HG03103 (cell line): ENCODE results near the gene KLC4.

Source experiments
- ATAC-seq: cut with Tn5 transposase; IDR thresholded peaks from one replicate; pipeline ENCODE4 v1.9.1; 2021; ENCODE audit warnings: low read depth; ENCODE audit not compliant: unreplicated experiment

KLC4 gene

GRCh38 chr6:43059168-43060033 lies at the start of gene KLC4, which contains the start of gene MRPL2:
TSS of gene KLC4 (plus strand) at chr6:43059631. CDS start at chr6:43061336, 1,705 bp downstream.
TSS of gene MRPL2 (minus strand) at chr6:43059434. CDS start at chr6:43059381, 53 bp downstream.
- peak; percentile 85 for ATAC-seq

- ATAC-seq: no peak
Measured at GRCh38 chr6:43011207-43011606, 48.2 kb upstream of the KLC4 start.

- ATAC-seq: no peak
Measured at GRCh38 chr6:43012364-43012763, 47.1 kb upstream of the KLC4 start.

GRCh38 chr6:43013097-43013842 lies 46.2 kb upstream of the KLC4 start:
- ATAC-seq: peak; percentile 14

DNA sequence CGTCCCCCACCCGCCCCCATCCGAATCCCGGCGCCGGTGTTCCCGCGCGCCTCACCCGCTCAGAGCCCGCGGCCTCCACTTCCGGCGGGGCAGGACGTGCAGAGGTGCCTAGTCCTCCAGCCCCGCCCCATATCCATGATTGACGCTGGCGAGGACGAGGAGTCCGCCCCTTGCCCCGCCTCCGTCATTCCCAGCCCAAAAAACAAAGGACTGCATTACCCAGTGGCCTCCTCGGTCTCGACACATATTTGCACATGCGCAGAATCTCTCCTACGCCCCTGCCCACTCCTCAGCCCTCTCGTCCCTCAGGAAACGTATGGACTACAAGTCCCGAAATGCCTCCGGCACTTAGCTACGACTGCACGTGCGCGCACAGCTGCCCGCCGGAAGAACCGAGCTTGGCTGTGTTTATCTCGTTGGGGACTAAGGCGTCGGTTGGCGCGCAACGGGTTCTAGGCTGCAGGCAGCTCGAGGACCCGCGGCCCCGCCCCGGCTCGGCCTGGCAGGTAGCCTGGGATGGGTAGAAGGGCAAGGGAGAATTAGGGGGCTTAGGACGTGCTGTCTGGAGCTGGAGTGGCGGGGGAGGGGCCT lies 45.5 kb upstream of the KLC4 start, which contains the start of the genes KLHDC3 and MEA1:
TSS of gene KLHDC3 (plus strand) at position 407 of the 591 bp plus-strand sequence. CDS start 2,944 bp downstream, outside the sequence.
TSS of gene MEA1 (minus strand) at position 104 of the 591 bp plus-strand sequence. CDS start 133 bp downstream, outside the sequence.
- peak; percentile 79 for ATAC-seq

DNA sequence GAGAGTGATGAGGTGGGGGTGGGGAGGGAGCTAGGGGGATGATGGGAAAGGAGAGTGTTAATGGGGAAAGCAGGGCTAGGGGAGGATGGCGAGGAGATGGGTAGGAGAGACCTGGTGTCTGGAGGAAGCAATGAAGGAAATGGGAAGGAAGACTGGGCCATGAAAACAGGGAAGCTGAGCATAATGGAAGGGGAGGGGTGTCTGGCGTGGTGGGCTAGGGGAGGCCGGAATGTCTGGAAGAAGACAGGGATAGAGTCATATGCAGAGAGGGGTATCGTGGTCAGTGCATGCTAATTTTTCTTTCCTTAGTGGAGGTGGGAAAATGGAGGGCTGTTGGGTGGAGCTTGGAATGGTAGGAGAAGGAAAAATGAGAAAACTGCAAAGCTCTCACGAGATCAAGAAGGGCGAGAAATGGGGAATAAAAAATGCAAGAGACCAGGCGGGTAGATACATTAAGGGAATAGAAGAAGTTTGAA lies 45.0 kb upstream of the KLC4 start:
- no peak for ATAC-seq

DNA sequence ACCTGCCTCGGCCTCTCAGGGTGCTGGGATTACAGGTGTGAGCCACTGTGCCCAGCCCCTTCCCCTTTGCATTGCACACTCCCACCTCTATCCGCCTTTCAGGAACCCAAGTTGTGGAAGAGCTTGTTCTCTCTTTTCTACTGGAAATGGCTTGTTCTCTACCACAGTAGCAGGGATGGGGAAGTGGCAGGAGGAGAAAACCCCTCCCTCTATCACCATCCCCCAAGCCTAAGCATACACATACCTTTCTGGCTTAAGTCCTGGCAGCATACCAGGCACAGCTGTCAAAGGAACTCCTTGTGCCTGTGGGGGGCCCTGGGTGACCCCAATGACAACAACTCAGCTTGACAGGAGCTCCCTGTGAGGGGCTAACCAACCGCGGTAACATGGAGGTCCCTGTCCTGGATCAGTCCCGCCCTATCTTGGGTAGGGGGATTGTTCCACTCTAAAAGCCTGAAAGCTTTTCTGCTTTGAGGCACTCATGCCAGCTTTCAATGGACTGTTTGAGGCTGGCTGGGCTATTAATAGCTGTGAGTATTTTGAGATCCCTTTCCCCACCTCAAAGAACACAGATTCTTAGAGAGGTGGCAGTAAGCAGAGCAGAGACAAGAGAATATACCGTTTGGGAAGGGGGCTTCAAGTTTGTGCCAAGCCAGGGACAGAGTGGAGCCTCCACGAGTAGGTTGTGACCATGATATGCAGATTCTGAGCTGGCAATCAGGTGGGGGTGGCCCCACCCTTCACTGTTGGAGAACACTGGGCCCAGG lies 43.1 kb upstream of the KLC4 start:
- no peak for ATAC-seq

DNA sequence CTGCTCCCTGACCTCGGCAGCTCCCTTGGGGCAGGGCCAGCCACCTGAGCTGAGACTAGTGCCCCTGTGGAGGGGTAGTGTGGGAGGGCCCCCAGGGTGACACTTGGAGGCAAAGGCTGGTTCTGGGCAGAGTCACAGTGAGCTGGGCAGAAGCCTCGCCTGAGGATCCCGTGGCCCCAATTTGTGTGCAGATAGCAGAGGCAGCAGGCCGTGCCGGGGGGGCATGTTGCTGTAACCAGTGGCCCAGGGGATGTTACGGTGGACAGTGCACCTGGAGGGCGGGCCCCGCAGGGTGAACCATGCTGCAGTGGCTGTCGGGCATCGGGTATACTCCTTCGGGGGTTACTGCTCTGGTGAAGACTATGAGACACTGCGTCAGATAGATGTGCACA lies 42.5 kb upstream of the KLC4 start:
- ATAC-seq: no peak

- ATAC-seq: no peak
Measured at GRCh38 chr6:43019152-43019551, 40.3 kb upstream of the KLC4 start.

- no peak for ATAC-seq
Measured at GRCh38 chr6:43020052-43020705, 39.3 kb upstream of the KLC4 start.

- no peak for ATAC-seq
Measured at GRCh38 chr6:43020847-43021246, 38.6 kb upstream of the KLC4 start.

GRCh38 chr6:43021270-43022047 lies 38.0 kb upstream of the KLC4 start, which contains the start of gene RRP36:
TSS of gene RRP36 (plus strand) at chr6:43021623. CDS start at chr6:43021655, 32 bp downstream.
- ATAC-seq: peak; percentile 74

DNA sequence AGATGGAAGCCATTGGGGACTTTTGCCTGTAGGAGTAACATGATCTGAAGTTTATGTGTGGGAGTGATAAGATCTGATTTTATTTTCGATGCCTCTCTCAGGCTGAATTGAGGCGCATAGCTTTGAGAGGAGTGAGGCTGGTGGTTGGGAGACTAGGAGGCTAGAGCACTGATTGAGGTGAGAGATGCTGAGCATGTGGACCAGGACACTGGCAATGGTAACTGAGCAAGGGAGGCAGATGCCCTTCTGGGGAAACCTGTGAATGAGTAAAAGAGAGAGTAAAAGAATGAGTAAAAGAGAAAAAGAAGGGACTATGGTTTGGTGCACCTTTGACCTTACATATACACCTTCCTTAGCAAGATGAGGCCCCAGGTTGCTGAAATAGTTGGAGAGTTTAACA lies 35.0 kb upstream of the KLC4 start:
- no peak for ATAC-seq

DNA sequence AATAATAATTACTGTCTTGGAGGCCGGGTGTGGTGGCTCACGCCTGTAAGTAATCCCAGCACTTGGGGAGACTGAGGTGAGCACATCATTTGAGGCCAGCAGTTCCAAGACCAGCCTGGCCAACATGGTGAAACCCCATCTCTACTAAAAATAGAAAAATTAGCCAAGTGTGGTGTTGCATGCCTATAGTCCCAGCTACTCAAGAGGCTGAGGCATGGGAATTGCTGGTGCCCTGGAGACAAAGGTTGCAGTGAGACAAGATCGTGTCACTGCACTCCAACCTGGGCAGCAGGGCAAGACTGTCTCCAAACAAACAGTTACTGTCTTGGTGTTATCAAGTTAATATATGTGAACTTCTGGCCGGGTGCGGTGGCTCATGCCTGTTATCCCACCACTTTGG lies 33.1 kb upstream of the KLC4 start:
- no peak for ATAC-seq

- ATAC-seq: no peak
Measured at GRCh38 chr6:43029120-43029519, 30.3 kb upstream of the KLC4 start.

GRCh38 chr6:43032326-43032725 lies 27.1 kb upstream of the KLC4 start:
- ATAC-seq: no peak

DNA sequence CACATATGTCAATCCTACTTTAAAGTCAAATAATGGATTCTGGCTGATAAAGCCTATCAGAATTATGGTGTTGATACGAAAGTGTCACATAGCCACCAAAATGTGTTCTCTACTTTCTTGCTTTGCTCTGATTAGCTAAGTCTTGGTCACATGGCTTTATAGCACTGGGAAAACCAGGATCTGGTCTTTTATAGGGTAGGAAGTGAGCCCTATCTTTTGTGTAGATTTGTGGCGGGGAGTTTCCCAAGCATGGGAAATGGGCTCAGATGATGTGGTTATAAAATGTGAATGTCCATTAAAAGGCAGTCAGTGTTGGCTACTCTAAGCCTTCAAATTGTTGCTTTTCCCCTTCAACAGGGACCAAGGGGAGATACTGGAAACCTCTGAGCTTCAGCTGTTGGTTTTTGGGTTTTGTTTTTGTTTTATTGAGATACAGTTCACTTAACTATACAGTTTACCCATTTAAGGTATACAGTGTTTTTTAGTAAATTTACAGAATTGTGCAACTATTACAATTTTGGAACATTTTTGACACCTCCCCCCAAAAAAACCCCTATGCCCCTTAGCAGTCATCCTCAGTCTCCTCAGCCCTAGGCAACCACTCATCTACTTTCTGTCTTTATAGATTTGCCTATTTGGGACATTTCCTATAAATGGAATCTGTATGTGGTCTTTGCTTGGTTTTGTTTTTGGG lies 25.8 kb upstream of the KLC4 start:
- ATAC-seq: no peak

DNA sequence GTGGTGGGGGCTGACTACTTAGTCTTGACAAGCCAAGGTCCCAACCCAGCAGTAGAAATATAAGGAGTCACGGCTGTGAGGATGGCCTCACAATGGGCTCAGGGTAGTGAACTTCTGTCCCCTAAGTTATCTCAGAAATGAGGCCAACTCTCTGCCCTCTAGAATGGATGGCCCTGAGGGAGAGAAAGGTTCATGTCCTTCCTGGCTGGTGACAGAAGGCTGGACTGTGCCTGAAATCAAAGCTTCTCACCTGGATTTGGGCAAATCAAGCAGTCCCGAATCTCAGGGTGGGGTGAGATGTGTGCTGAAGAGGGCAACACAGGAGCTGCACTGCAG lies 25.3 kb upstream of the KLC4 start:
- ATAC-seq: no peak
